SK-N-SH treated with all-trans-retinoic acid at 6 μM for 48 hours (cell line): ENCODE measurements around the gene DVL1.

Source experiments
- ATAC-seq: fragments of 200-7000 bp; cut with Tn5 transposase; 3 replicates; pipeline ENCODE4 v1.9.1; 2020; ENCODE audit warnings: mild to moderate bottlenecking, moderate library complexity
- ARNTL ChIP-seq: fragments of 450-650 bp; formaldehyde crosslinking; IDR thresholded peaks from 2 replicates; pipeline ENCODE4 v1.5.0; 2020; ENCODE audit warnings: low read depth, mild to moderate bottlenecking, moderate library complexity, borderline replicate concordance
- BACH2 ChIP-seq: fragments of 250-450 bp; sonication (Bioruptor Pico); IDR thresholded peaks from 2 replicates; pipeline ENCODE4 v1.9.0; 2021; ENCODE audit warnings: mild to moderate bottlenecking, borderline replicate concordance
- CSDC2 ChIP-seq: fragments of 250-450 bp; sonication (Bioruptor Pico); IDR thresholded peaks from 2 replicates; pipeline ENCODE4 v1.5.0; 2020; ENCODE audit warnings: mild to moderate bottlenecking, moderate library complexity
- ESRRG ChIP-seq: fragments of 250-450 bp; sonication (Bioruptor Pico); IDR thresholded peaks from 2 replicates; pipeline ENCODE4 v1.6.1; 2021; ENCODE audit warnings: mild to moderate bottlenecking
- GLIS3 ChIP-seq: fragments of 250-450 bp; sonication (Bioruptor Pico); IDR thresholded peaks from 2 replicates; pipeline ENCODE4 v1.5.0; 2020; ENCODE audit warnings: mild to moderate bottlenecking, moderate library complexity
- ISL1 ChIP-seq: fragments of 250-450 bp; sonication (Bioruptor Pico); IDR thresholded peaks from 2 replicates; pipeline ENCODE4 v2.1.2; 2022; ENCODE audit warnings: mild to moderate bottlenecking, moderate library complexity
- OSR1 ChIP-seq: fragments of 250-450 bp; sonication (Bioruptor Pico); IDR thresholded peaks from 2 replicates; pipeline ENCODE4 v1.8.0; 2022; ENCODE audit warnings: moderate library complexity, mild to moderate bottlenecking, inconsistent platforms
- PPARA ChIP-seq: fragments of 250-450 bp; sonication (Bioruptor Pico); IDR thresholded peaks from 2 replicates; pipeline ENCODE4 v1.5.0; 2020; ENCODE audit warnings: mild to moderate bottlenecking, borderline replicate concordance
- RARB ChIP-seq: fragments of 250-450 bp; sonication (Bioruptor Pico); IDR thresholded peaks from 2 replicates; pipeline ENCODE4 v1.8.0; 2021; ENCODE audit warnings: mild to moderate bottlenecking, moderate library complexity
- SNAI2 ChIP-seq: fragments of 250-450 bp; sonication (Bioruptor Pico); IDR thresholded peaks from 2 replicates; pipeline ENCODE4 v1.5.0; 2020; ENCODE audit warnings: mild to moderate bottlenecking, moderate library complexity
- TCF4 ChIP-seq: fragments of 250-450 bp; sonication (Bioruptor Pico); IDR thresholded peaks from 2 replicates; pipeline ENCODE4 v1.8.0; 2021; ENCODE audit warnings: mild to moderate bottlenecking, moderate library complexity, borderline replicate concordance
- TOX ChIP-seq: fragments of 250-450 bp; sonication (Bioruptor Pico); IDR thresholded peaks from 2 replicates; pipeline ENCODE4 v1.8.0; 2021; ENCODE audit warnings: mild to moderate bottlenecking, moderate library complexity, borderline replicate concordance
- ZC3H10 ChIP-seq: fragments of 250-450 bp; sonication (Bioruptor Pico); IDR thresholded peaks from 2 replicates; pipeline ENCODE4 v1.5.1; 2021; ENCODE audit warnings: mild to moderate bottlenecking, moderate library complexity
- ZFP3 ChIP-seq: fragments of 250-450 bp; sonication (Bioruptor Pico); IDR thresholded peaks from 2 replicates; pipeline ENCODE4 v1.5.0; 2020; ENCODE audit warnings: mild to moderate bottlenecking, moderate library complexity
- ZFP30 ChIP-seq: fragments of 450-650 bp; formaldehyde crosslinking; IDR thresholded peaks from 2 replicates; pipeline ENCODE4 v1.5.0; 2022; ENCODE audit warnings: mild to moderate bottlenecking, moderate library complexity
- ZNF565 ChIP-seq: fragments of 450-650 bp; formaldehyde crosslinking; conservative IDR thresholded peaks from 2 replicates; pipeline ENCODE4 v1.5.0; 2020; ENCODE audit warnings: low read depth, mild to moderate bottlenecking, moderate library complexity
- ZNF70 ChIP-seq: fragments of 450-650 bp; formaldehyde crosslinking; IDR thresholded peaks from 2 replicates; pipeline ENCODE4 v1.5.0; 2020; ENCODE audit warnings: mild to moderate bottlenecking, moderate library complexity
- ZNF8 ChIP-seq: fragments of 450-650 bp; formaldehyde crosslinking; IDR thresholded peaks from 2 replicates; pipeline ENCODE4 v1.5.0; 2020; ENCODE audit warnings: mild to moderate bottlenecking, moderate library complexity
- TF ChIP-seq, protein P1 (sequence below): fragments of 250-450 bp; sonication (Bioruptor Pico); IDR thresholded peaks from 2 replicates; pipeline ENCODE4 v1.5.0; 2020; ENCODE audit warnings: mild to moderate bottlenecking, moderate library complexity
- TF ChIP-seq, protein P2 (sequence below): fragments of 250-450 bp; sonication (Bioruptor Pico); IDR thresholded peaks from 2 replicates; pipeline ENCODE4 v1.8.0; 2021; ENCODE audit warnings: low read depth, mild to moderate bottlenecking, moderate library complexity, borderline replicate concordance
- TF ChIP-seq, protein P3 (sequence below): fragments of 250-450 bp; sonication (Bioruptor Pico); IDR thresholded peaks from 2 replicates; pipeline ENCODE4 v1.8.0; 2020; ENCODE audit warnings: mild to moderate bottlenecking, moderate library complexity, borderline replicate concordance
- TF ChIP-seq, protein P4 (sequence below): fragments of 250-450 bp; sonication (Bioruptor Pico); IDR thresholded peaks from 2 replicates; pipeline ENCODE4 v1.5.1; 2021; ENCODE audit warnings: mild to moderate bottlenecking, moderate library complexity
- TF ChIP-seq, protein P5 (sequence below): fragments of 250-450 bp; sonication (Bioruptor Pico); IDR thresholded peaks from 2 replicates; pipeline ENCODE4 v1.5.1; 2020; ENCODE audit warnings: low read depth, mild to moderate bottlenecking, moderate library complexity

Gene DVL1

DNA sequence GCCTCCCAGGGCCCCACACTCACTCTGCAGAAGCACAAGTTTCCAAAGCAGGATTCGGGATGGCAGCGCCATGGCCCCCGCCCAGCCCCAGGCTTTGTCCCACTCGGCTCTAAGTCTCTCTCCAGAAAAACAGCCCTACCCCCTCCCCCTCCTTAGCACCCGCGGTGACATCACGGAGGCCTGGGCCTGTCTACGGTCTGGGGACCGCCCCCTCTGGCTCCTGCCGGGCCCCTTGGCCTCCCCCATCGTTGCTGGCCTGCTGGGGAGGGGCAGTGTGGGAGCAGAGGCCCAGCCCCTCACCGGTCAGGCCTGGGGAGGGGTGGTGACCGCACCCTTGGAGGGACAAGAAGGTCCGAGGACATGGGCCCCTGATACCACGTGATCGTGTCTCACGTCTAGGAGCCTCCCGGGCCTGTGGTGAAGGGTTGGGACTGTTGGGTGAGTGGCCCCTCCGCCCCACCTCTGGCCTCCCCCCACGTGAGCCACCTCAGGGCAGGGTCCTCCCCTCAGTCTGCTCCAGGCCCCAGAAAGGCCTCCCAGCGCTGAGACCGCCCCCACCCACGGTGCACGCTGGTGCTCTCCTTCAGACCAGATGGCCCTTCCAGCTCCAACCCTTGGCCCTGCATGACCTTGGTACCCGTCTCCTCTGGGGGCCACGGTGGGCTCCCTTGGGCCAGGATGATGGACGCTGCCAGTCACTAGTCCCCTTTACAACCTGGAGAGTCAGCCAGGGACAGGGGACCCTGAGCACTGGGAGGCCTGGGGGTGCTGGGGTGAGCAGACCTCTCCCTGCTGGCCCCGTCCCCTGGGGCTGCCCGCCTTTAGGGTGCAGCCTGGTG, 9.4 kb upstream of the DVL1 start, which contains the start of gene MXRA8:
TSS of gene MXRA8 (minus strand) at position 123 of the 839 bp plus-strand sequence. CDS start at position 72, 51 bp downstream.
- no peak for TF ChIP-seq ESRRG (CRISPR knock-in tag)
- no peak for TF ChIP-seq SNAI2 (CRISPR knock-in tag)
- TF ChIP-seq, protein P1, sequence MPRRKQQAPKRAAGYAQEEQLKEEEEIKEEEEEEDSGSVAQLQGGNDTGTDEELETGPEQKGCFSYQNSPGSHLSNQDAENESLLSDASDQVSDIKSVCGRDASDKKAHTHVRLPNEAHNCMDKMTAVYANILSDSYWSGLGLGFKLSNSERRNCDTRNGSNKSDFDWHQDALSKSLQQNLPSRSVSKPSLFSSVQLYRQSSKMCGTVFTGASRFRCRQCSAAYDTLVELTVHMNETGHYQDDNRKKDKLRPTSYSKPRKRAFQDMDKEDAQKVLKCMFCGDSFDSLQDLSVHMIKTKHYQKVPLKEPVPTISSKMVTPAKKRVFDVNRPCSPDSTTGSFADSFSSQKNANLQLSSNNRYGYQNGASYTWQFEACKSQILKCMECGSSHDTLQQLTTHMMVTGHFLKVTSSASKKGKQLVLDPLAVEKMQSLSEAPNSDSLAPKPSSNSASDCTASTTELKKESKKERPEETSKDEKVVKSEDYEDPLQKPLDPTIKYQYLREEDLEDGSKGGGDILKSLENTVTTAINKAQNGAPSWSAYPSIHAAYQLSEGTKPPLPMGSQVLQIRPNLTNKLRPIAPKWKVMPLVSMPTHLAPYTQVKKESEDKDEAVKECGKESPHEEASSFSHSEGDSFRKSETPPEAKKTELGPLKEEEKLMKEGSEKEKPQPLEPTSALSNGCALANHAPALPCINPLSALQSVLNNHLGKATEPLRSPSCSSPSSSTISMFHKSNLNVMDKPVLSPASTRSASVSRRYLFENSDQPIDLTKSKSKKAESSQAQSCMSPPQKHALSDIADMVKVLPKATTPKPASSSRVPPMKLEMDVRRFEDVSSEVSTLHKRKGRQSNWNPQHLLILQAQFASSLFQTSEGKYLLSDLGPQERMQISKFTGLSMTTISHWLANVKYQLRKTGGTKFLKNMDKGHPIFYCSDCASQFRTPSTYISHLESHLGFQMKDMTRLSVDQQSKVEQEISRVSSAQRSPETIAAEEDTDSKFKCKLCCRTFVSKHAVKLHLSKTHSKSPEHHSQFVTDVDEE (CRISPR knock-in tag), result no peak
- TF ChIP-seq ISL1 (CRISPR knock-in tag), result no peak
- TF ChIP-seq, protein P2, sequence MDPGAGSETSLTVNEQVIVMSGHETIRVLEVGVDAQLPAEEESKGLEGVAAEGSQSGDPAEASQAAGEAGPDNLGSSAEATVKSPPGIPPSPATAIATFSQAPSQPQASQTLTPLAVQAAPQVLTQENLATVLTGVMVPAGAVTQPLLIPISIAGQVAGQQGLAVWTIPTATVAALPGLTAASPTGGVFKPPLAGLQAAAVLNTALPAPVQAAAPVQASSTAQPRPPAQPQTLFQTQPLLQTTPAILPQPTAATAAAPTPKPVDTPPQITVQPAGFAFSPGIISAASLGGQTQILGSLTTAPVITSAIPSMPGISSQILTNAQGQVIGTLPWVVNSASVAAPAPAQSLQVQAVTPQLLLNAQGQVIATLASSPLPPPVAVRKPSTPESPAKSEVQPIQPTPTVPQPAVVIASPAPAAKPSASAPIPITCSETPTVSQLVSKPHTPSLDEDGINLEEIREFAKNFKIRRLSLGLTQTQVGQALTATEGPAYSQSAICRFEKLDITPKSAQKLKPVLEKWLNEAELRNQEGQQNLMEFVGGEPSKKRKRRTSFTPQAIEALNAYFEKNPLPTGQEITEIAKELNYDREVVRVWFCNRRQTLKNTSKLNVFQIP (CRISPR knock-in tag), result no peak
- no peak for TF ChIP-seq ZNF8 (CRISPR knock-in tag)
- no peak for TF ChIP-seq ZNF565 (CRISPR knock-in tag)
- no peak for TF ChIP-seq BACH2 (CRISPR knock-in tag)
- no peak for TF ChIP-seq TCF4 (CRISPR knock-in tag)
- no peak for TF ChIP-seq ZC3H10 (CRISPR knock-in tag)
- TF ChIP-seq, protein P3, sequence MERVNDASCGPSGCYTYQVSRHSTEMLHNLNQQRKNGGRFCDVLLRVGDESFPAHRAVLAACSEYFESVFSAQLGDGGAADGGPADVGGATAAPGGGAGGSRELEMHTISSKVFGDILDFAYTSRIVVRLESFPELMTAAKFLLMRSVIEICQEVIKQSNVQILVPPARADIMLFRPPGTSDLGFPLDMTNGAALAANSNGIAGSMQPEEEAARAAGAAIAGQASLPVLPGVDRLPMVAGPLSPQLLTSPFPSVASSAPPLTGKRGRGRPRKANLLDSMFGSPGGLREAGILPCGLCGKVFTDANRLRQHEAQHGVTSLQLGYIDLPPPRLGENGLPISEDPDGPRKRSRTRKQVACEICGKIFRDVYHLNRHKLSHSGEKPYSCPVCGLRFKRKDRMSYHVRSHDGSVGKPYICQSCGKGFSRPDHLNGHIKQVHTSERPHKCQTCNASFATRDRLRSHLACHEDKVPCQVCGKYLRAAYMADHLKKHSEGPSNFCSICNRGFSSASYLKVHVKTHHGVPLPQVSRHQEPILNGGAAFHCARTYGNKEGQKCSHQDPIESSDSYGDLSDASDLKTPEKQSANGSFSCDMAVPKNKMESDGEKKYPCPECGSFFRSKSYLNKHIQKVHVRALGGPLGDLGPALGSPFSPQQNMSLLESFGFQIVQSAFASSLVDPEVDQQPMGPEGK, result no peak
- TF ChIP-seq TOX (CRISPR knock-in tag), result no peak
- TF ChIP-seq ARNTL (CRISPR knock-in tag), result no peak
- TF ChIP-seq ZFP3 (CRISPR knock-in tag), result no peak
- TF ChIP-seq, protein P4, sequence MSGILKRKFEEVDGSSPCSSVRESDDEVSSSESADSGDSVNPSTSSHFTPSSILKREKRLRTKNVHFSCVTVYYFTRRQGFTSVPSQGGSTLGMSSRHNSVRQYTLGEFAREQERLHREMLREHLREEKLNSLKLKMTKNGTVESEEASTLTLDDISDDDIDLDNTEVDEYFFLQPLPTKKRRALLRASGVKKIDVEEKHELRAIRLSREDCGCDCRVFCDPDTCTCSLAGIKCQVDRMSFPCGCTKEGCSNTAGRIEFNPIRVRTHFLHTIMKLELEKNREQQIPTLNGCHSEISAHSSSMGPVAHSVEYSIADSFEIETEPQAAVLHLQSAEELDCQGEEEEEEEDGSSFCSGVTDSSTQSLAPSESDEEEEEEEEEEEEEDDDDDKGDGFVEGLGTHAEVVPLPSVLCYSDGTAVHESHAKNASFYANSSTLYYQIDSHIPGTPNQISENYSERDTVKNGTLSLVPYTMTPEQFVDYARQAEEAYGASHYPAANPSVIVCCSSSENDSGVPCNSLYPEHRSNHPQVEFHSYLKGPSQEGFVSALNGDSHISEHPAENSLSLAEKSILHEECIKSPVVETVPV (CRISPR knock-in tag), result no peak
- no peak for TF ChIP-seq PPARA (CRISPR knock-in tag)
- no peak for TF ChIP-seq ZFP30 (CRISPR knock-in tag)
- TF ChIP-seq, protein P5, sequence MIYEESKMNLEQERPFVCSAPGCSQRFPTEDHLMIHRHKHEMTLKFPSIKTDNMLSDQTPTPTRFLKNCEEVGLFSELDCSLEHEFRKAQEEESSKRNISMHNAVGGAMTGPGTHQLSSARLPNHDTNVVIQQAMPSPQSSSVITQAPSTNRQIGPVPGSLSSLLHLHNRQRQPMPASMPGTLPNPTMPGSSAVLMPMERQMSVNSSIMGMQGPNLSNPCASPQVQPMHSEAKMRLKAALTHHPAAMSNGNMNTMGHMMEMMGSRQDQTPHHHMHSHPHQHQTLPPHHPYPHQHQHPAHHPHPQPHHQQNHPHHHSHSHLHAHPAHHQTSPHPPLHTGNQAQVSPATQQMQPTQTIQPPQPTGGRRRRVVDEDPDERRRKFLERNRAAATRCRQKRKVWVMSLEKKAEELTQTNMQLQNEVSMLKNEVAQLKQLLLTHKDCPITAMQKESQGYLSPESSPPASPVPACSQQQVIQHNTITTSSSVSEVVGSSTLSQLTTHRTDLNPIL, result no peak
- TF ChIP-seq GLIS3, result no peak
- TF ChIP-seq, all 23 proteins: peak for 0
- no peak for ATAC-seq

DNA sequence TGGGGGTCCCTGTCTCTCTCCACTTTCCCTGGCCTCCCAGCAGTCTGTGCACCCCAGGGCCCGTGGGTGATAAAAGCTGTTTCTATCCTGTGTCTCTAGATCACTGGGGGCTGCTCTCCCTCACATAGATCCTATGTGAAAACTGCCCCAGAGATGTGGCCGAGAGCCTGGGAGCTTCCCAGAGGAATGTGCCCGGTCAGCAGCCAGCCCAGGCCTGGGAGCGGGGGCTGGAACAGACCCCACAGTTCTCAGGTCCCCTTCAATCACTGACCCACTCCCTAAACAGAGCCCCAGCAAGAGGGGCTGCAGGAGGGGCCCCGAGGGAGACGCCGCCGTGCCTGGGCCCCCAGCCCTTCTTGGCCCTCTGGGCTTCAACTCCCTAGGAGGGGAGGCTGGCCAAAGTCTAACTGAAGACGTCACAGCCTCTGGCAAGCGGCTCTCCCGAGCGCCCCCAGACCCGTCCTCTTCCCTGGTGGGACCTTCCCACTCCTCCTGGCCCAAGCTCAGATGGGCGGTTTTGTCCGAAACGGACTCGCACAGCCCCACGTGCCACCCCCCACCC, 8.7 kb upstream of the DVL1 start:
- no peak for ATAC-seq
- TF ChIP-seq ESRRG (CRISPR knock-in tag) (no peak), CSDC2 (CRISPR knock-in tag) (no peak), ZNF565 (CRISPR knock-in tag) (no peak), RARB (no peak), BACH2 (CRISPR knock-in tag) (no peak), TCF4 (CRISPR knock-in tag) (no peak), ZC3H10 (CRISPR knock-in tag) (no peak), ZNF70 (CRISPR knock-in tag) (no peak), ISL1 (CRISPR knock-in tag) (no peak), ARNTL (CRISPR knock-in tag) (no peak), ZNF8 (CRISPR knock-in tag) (no peak), OSR1 (CRISPR knock-in tag) (no peak)
- TF ChIP-seq, protein P1 (CRISPR knock-in tag), result no peak
- TF ChIP-seq, protein P5, result no peak
